HepG2 (cell line): ENCODE data around the gene C10orf71. TPM values are rescaled to one million over a fixed set of nuclear protein-coding genes. Genes with fewer than 3 reads are reported as not detected.

Source experiments
- ATAC-seq: fragments of 200-7000 bp; cut with Tn5 transposase; 3 replicates; pipeline ENCODE4 v1.9.1; 2020; ENCODE audit warnings: mild to moderate bottlenecking, moderate library complexity
- BruUV-seq: library from RNA; stranded (reverse); fragments of 400-500 nt; replicated peaks from 2 replicates; lab custom pipeline; 2021; lab: Mats Ljungman, UMichigan
- CTCF ChIA-PET: fragments of 300-600 bp; formaldehyde crosslinking; extraction: SDS; loops from one replicate; lab custom pipeline; 2021; ENCODE audit warnings: low total read pairs, inconsistent platforms, low intra/inter-chr PET ratio; lab: Yijun Ruan, JAX
- POLR2A ChIA-PET: fragments of 350-600 bp; sonication (Branson Sonifier 250); formaldehyde crosslinking; loops from one replicate; lab custom pipeline; 2020; ENCODE audit warnings: antibody characterized with exemption, inconsistent platforms; lab: Yijun Ruan, JAX
- DNase-seq: peaks from one replicate; pipeline ENCODE4 v3.0.0-alpha.2; 2015; ENCODE audit warnings: low spot score
- FAIRE-seq: peaks from 3 replicates; lab custom pipeline; 2011; peaks lifted over from hg19 to GRCh38; lab: Jason Lieb, UNC
- H2AFZ ChIP-seq: one replicate; pipeline ENCODE4 v1.6.1; 2011; ENCODE audit warnings: low read length, inconsistent platforms
- H3K27ac ChIP-seq: fragments of 300-600 bp; 3 replicates; pipeline ENCODE4 v1.8.0; 2011; ENCODE audit warnings: mixed run types, mild to moderate bottlenecking, mixed read lengths, low read length, inconsistent platforms; ENCODE audit not compliant: insufficient read depth; ENCODE audit errors: extremely low read length
- H3K27me3 ChIP-seq, 2 experiments: fragments of 200-600 bp in 1 of 2; 2 replicates in 1 of 2; 3 replicates in 1 of 2; pipeline versions ENCODE4 v1.6.0 to v1.8.0; 2011; ENCODE audit warnings: low read length in 2 of 2, mild to moderate bottlenecking in 2 of 2, moderate library complexity in 2 of 2, inconsistent platforms in 1 of 2; ENCODE audit not compliant: insufficient read depth in 2 of 2, control insufficient read depth in 1 of 2
- H3K36me3 ChIP-seq, 2 experiments: fragments of 200-600 bp in 1 of 2; replicated peaks in 1 of 2; 2 replicates in 1 of 2; 3 replicates in 1 of 2; pipeline versions ENCODE4 v1.5.1 to v1.8.0; 2011; ENCODE audit warnings: low read length in 2 of 2, inconsistent platforms in 1 of 2; ENCODE audit not compliant: insufficient read depth in 2 of 2, control insufficient read depth in 1 of 2
- H3K4me1 ChIP-seq: 2 replicates; pipeline ENCODE4 v1.5.1; 2012; ENCODE audit warnings: low read length, inconsistent platforms; ENCODE audit not compliant: insufficient read depth
- H3K4me2 ChIP-seq: 2 replicates; pipeline ENCODE4 v1.6.0; 2011; ENCODE audit warnings: low read depth, low read length, inconsistent platforms
- H3K4me3 ChIP-seq, 3 experiments: fragments of 200-600 bp in 1 of 3; sonication (generic), shearing (Covaris generic) in 1 of 3; replicated peaks in 1 of 3; 2 replicates each; pipeline ENCODE4 v1.5.1; 2011 to 2016; ENCODE audit warnings: low read length in 3 of 3, inconsistent platforms in 2 of 3, low read depth in 2 of 3, mild to moderate bottlenecking in 2 of 3, control low read depth in 1 of 3, mixed read lengths in 1 of 3; ENCODE audit not compliant: insufficient read depth in 1 of 3
- H3K79me2 ChIP-seq: one replicate; pipeline ENCODE4 v1.6.1; 2011; ENCODE audit warnings: low read length, inconsistent platforms; ENCODE audit not compliant: insufficient read depth
- H3K9ac ChIP-seq: 2 replicates; pipeline ENCODE4 v1.6.0; 2011; ENCODE audit warnings: mild to moderate bottlenecking, low read depth, low read length, inconsistent platforms; ENCODE audit not compliant: insufficient read depth
- H3K9me3 ChIP-seq: 2 replicates; pipeline ENCODE4 v1.5.1; 2012; ENCODE audit warnings: mild to moderate bottlenecking, low read length
- H4K20me1 ChIP-seq: 2 replicates; pipeline ENCODE4 v1.6.0; 2011; ENCODE audit warnings: inconsistent platforms, mild to moderate bottlenecking, low read length, moderate library complexity; ENCODE audit not compliant: insufficient read depth
- CHCHD3 ChIP-seq: sonication (generic); formaldehyde crosslinking; IDR thresholded peaks from 2 replicates; pipeline ENCODE4 v1.8.0; 2022; ENCODE audit warnings: mild to moderate bottlenecking, missing genetic modification reagents, moderate library complexity
- CREBL2 ChIP-seq: sonication (generic); formaldehyde crosslinking; IDR thresholded peaks from 2 replicates; pipeline ENCODE4 v1.8.1; 2023; ENCODE audit warnings: missing genetic modification reagents, mild to moderate bottlenecking, borderline replicate concordance
- GPBP1L1 ChIP-seq: sonication (generic); formaldehyde crosslinking; IDR thresholded peaks from 2 replicates; pipeline ENCODE4 v1.5.0; 2020; ENCODE audit warnings: mild to moderate bottlenecking, missing genetic modification reagents
- SATB2 ChIP-seq: sonication (generic); formaldehyde crosslinking; IDR thresholded peaks from 2 replicates; pipeline ENCODE4 v1.5.0; 2020; ENCODE audit warnings: missing genetic modification reagents
- USF2 ChIP-seq, 2 experiments: sonication (generic) in 1 of 2; formaldehyde crosslinking in 1 of 2; IDR thresholded peaks; 2 replicates each; pipeline versions ENCODE4 v1.5.1 to v1.6.1; 2011 to 2020; ENCODE audit warnings: borderline replicate concordance in 1 of 2, low read depth in 1 of 2, low read length in 1 of 2, mild to moderate bottlenecking in 1 of 2, missing genetic modification reagents in 1 of 2, moderate library complexity in 1 of 2
- XRCC5 ChIP-seq: fragments of 200-400 bp; formaldehyde crosslinking; optimal IDR thresholded peaks from 2 replicates; pipeline ENCODE3; 2017; ENCODE audit warnings: mild to moderate bottlenecking, low read length
- ZNF224 ChIP-seq: sonication (generic); formaldehyde crosslinking; IDR thresholded peaks from 2 replicates; pipeline ENCODE4 v1.5.0; 2020; ENCODE audit warnings: mild to moderate bottlenecking, missing genetic modification reagents
- ZNF496 ChIP-seq: sonication (generic); formaldehyde crosslinking; IDR thresholded peaks from 2 replicates; pipeline ENCODE4 v1.8.1; 2023; ENCODE audit warnings: mild to moderate bottlenecking, moderate library complexity, missing genetic modification reagents; ENCODE audit not compliant: insufficient replicate concordance
- ZNF567 ChIP-seq: sonication (generic); formaldehyde crosslinking; IDR thresholded peaks from 2 replicates; pipeline ENCODE4 v1.8.1; 2023; ENCODE audit warnings: mild to moderate bottlenecking, missing genetic modification reagents, borderline replicate concordance
- ZNF672 ChIP-seq: sonication (generic); formaldehyde crosslinking; IDR thresholded peaks from 2 replicates; pipeline ENCODE4 v1.8.1; 2022; ENCODE audit warnings: missing genetic modification reagents
- ZNF784 ChIP-seq: sonication (generic); formaldehyde crosslinking; IDR thresholded peaks from 2 replicates; pipeline ENCODE4 v1.5.1; 2020; ENCODE audit warnings: missing genetic modification reagents, mild to moderate bottlenecking, borderline replicate concordance
- WGBS: methylation state at CpG from one replicate; pipeline ENCODE4 v1.1.6; 2017; ENCODE audit warnings: low lambda C conversion rate; 5-methylcytosine and 5-hydroxymethylcytosine counted together
- in situ Hi-C: cut with HindIII; loops from 2 replicates; pipeline ENCODE4 v1.10.0; 2017; ENCODE audit warnings: low pct_unique_long_range_greater_than_20kb; ENCODE audit not compliant: extremely low pct_ligation_motif_present
- intact Hi-C: fragments of 100-400 bp; cut with micrococcal nuclease; formaldehyde crosslinking; loops from one replicate; pipeline ENCODE4 v1.10.0; 2022; ENCODE audit not compliant: unreplicated experiment
- polyA plus RNA-seq, 8 experiments: library from polyadenylated mRNA; depleted of rRNA in 3 of 8; stranded (reverse) in 7 of 8; unstranded in 1 of 8; fragments of >200 nt; fragmentation: Illumina TruSeq in 4 of 8; extraction: Trizol in 4 of 8; gene quantifications; 2 replicates each; pipeline versions ENCODE4 v1.2.1 to v1.2.3, GENCODE V29; 2011 to 2016; ENCODE audit warnings: low read depth in 4 of 8, missing spikeins in 1 of 8, mixed read lengths in 1 of 8; ENCODE audit not compliant: insufficient read depth in 1 of 8
- total RNA-seq, 5 experiments: library from RNA; depleted of rRNA; stranded (reverse); fragments of >200 nt; fragmentation: Illumina TruSeq; extraction: Trizol; gene quantifications; 2 replicates each; pipeline ENCODE4 v1.2.3, GENCODE V29; 2016; ENCODE audit warnings: low read depth in 1 of 5

C10orf71 gene
- total and polyA plus RNA-seq, 2 of the 13 experiments (the other 11 are each of a cell fraction or from before 2014, with no cell fraction given): not detected

- intact Hi-C loops: no loop called here
- FAIRE-seq: no peak
- BruUV-seq: no TSS peak
- no peak overlapping the region for H2AFZ ChIP-seq
- H3K27me3 ChIP-seq: peaks cover 0 to 3% of the 10 kb centered on the region in 2 experiments; a peak in 1 of 5 replicates
- H3K9ac ChIP-seq: no peak overlapping the region
- ChIA-PET CTCF (no interaction called here), POLR2A (no interaction called here)
- DNase-seq: no peak
- H3K9me3 ChIP-seq: no peaks in the 10 kb centered on the region
- TF ChIP-seq ZNF496 (CRISPR knock-in tag): no peak
- TF ChIP-seq CREBL2 (CRISPR knock-in tag): no peak
- TF ChIP-seq XRCC5: no peak
- no peak for TF ChIP-seq ZNF567 (CRISPR knock-in tag)
- TF ChIP-seq CHCHD3 (CRISPR knock-in tag): no peak
- TF ChIP-seq ZNF784 (CRISPR knock-in tag): no peak
- H3K36me3 ChIP-seq: no peaks in the 10 kb centered on the region
- ATAC-seq: no peak
- 70% methylated on average over 5 of the region's 5 CpGs for WGBS
- no peaks in the 10 kb centered on the region for H3K79me2 ChIP-seq
- peaks cover 43% of the 10 kb centered on the region for H3K4me1 ChIP-seq
- H3K4me2 ChIP-seq: no peak overlapping the region
- in situ Hi-C loops: loop anchor here (10.0 kb wide), 1 partner anchor 389 kb away; no protein-coding TSS in a partner anchor
- H4K20me1 ChIP-seq: no peaks in the 10 kb centered on the region
- no peak overlapping the region for H3K4me3 ChIP-seq
- no peak overlapping the region for H3K27ac ChIP-seq
Measured at GRCh38 chr10:49364051-49364450, 65.1 kb downstream of the C10orf71 start.

- no TSS peak for BruUV-seq
- intact Hi-C loops (loop anchor here (5.0 kb wide), 1 partner anchor 652 kb away; no protein-coding TSS in a partner anchor), in situ Hi-C loops (loop anchor here (10.0 kb wide), 1 partner anchor 390 kb away; no protein-coding TSS in a partner anchor)
- H3K27ac ChIP-seq: no peak overlapping the region
- no peaks in the 10 kb centered on the region for H4K20me1 ChIP-seq
- ChIA-PET POLR2A (no interaction called here), CTCF (no interaction called here)
- no peak overlapping the region for H3K4me2 ChIP-seq
- WGBS: 78% methylated on average over 8 of the region's 8 CpGs
- FAIRE-seq: no peak
- no peaks in the 10 kb centered on the region for H3K79me2 ChIP-seq
- no peak overlapping the region for H2AFZ ChIP-seq
- no peaks in the 10 kb centered on the region for H3K36me3 ChIP-seq
- no peak overlapping the region for H3K9ac ChIP-seq
- H3K9me3 ChIP-seq: no peaks in the 10 kb centered on the region
- no peak for DNase-seq
- H3K4me1 ChIP-seq: peaks cover 39% of the 10 kb centered on the region
- no peak overlapping the region for H3K4me3 ChIP-seq
- ATAC-seq: no peak
- H3K27me3 ChIP-seq: peaks cover 0 to 3% of the 10 kb centered on the region in 2 experiments; a peak in 1 of 5 replicates
- no peak for TF ChIP-seq ZNF224 (CRISPR knock-in tag)
- TF ChIP-seq USF2 (IDR thresholded peaks at IDR 0.05; ENCODE audit: low read depth, low read length): no peak
- no peak for TF ChIP-seq USF2 (CRISPR knock-in tag; IDR thresholded peaks at IDR 0.05; ENCODE audit: borderline replicate concordance)
- no peak for TF ChIP-seq GPBP1L1 (CRISPR knock-in tag)
- TF ChIP-seq ZNF672: no peak
- TF ChIP-seq SATB2: no peak
Measured at GRCh38 chr10:49364747-49365146, 65.8 kb downstream of the C10orf71 start.
